ENCODE results near the gene RNGTT. TPM values are rescaled to one million over a fixed set of nuclear protein-coding genes. Genes with fewer than 3 reads are reported as not detected.
"Not testable (repeated sequence)": the region's sequence is repeated elsewhere in the genome, so short reads cannot be mapped to it uniquely, and the experiment has no call there.

Gene RNGTT
- total RNA-seq, 2 donors from 2014 or later: 18.1 to 18.2 TPM

GRCh38 chr6:88953550-88954386 lies 9.7 kb downstream of the RNGTT start:
- Mint-ChIP-seq H3K9me3 (peaks cover 3 to 10% of the 10 kb centered on the region in 2 donors), H3K27ac (no peak overlapping the region), H3K27me3 (ENCODE audit: low read depth) (no peaks in the 10 kb centered on the region), H3K4me1 (ENCODE audit: low read depth) (peaks cover 25% of the 10 kb centered on the region), H3K36me3 (ENCODE audit: insufficient read depth in 2 of 2) (peaks cover 12 to 28% of the 10 kb centered on the region in 2 donors), H3K4me3 (no peak overlapping the region)
- ATAC-seq (replicated peaks in 1 of 2) (no peak), DNase-seq (no peak)

DNA sequence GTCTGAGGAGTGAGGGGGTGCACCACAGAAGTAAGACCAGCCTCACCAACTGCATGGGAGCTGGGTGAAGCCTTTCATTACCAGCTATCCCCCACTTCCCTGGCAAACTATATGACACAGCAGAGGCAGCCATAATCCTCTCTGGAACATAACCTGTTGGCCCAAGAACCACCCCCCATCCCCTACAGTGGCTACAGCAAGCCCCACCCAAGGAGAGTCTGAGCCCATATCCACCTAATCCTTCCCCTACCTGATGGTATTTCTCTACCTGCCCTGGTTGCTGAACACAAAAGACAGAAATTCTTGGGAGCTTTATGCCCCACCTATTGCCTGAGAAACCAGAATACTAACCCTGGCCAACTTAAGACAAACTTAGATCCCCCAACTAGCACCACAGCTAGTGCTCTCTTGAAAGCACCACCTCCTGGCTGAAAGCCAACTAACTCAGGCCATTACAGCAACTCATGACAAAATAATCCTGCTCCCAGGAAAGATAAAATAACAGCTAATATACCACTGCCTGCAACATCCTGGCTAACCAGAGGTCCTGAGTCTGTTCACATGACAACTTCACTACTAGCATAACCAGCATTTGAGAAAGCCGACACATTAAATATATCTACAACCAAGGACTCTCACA lies 11.2 kb downstream of the RNGTT start:
- Mint-ChIP-seq H3K4me1 (ENCODE audit: low read depth) (peaks cover 17% of the 10 kb centered on the region), H3K27ac (no peak overlapping the region)

DNA sequence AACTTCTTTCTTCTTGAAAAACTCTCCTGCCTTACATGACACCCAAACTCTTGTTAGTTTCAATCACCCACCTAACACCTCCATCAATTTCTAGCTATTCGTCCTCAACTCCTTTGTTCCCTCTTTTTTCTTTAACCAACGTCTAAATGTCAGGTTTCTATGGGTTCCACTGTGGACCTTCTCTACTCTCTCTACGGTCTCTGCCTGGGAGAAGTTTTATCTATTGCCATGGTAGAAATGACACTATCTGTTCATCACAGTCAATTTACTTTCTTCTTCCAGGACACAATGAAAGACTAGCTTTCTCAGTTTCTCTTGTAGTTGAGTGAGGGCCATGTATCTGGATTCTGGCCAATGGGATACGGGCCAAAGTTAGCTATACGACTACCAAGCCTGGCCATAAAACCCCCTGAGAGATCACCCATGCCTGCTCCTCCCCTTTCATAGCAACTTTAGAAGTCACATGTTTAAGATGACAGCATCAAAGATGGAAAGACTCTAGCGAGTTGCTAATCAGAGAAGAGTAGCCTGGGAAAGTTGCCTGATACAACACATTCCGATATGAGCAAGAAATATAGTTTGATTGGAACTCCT lies 17.9 kb downstream of the RNGTT start:
- Mint-ChIP-seq H3K36me3 (ENCODE audit: insufficient read depth in 2 of 2) (peaks cover under 1 to 3% of the 10 kb centered on the region in 2 donors), H3K9me3 (no peaks in the 10 kb centered on the region), H3K4me3 (no peak overlapping the region), H3K4me1 (ENCODE audit: low read depth) (no peaks in the 10 kb centered on the region), H3K27me3 (ENCODE audit: low read depth) (no peaks in the 10 kb centered on the region), H3K27ac (no peak overlapping the region)
- ATAC-seq (replicated peaks in 1 of 2): no peak
- DNase-seq: no peak

More for the DNA sequence above, 11.2 kb downstream of the RNGTT start:
- H3K27me3 Mint-ChIP-seq (ENCODE audit: low read depth): no peaks in the 10 kb centered on the region
- no peak overlapping the region for H3K4me3 Mint-ChIP-seq
- ATAC-seq (replicated peaks in 1 of 2) (no peak), DNase-seq (no peak)
- H3K36me3 Mint-ChIP-seq (ENCODE audit: insufficient read depth in 2 of 2): peaks cover 12 to 26% of the 10 kb centered on the region in 2 donors
- peaks cover 3 to 10% of the 10 kb centered on the region in 2 donors for H3K9me3 Mint-ChIP-seq

GRCh38 chr6:88933521-88933920 lies 29.9 kb downstream of the RNGTT start:
- Mint-ChIP-seq H3K27ac (no peak overlapping the region), H3K36me3 (ENCODE audit: insufficient read depth in 2 of 2) (peaks cover 30 to 46% of the 10 kb centered on the region in 2 donors), H3K4me1 (ENCODE audit: low read depth) (no peaks in the 10 kb centered on the region), H3K9me3 (peaks cover 5 to 13% of the 10 kb centered on the region in 2 donors), H3K27me3 (ENCODE audit: low read depth) (no peaks in the 10 kb centered on the region), H3K4me3 (no peak overlapping the region)
- DNase-seq (no peak), ATAC-seq (replicated peaks in 1 of 2) (no peak)

DNA sequence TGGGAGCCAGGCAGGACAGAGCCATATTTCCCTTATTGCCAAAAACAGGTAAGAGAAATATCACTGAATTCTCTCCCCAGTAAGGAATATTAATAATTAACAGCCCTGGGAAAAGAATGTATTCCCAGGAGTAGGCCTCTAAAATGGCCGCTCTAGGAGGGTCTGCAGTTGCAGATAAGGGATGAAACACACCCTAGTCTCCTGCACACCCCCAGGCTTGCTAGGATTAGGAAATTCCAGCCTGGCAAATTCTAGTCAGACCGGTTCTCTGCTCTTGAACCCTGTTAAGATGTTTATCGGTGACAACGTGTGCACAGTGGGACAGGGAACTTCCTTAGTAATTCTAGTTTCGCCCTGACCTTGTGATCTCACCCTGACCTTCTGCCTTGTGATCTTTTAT lies 31.4 kb downstream of the RNGTT start:
- peaks cover 22 to 41% of the 10 kb centered on the region in 2 donors for H3K36me3 Mint-ChIP-seq (ENCODE audit: insufficient read depth in 2 of 2)

DNA sequence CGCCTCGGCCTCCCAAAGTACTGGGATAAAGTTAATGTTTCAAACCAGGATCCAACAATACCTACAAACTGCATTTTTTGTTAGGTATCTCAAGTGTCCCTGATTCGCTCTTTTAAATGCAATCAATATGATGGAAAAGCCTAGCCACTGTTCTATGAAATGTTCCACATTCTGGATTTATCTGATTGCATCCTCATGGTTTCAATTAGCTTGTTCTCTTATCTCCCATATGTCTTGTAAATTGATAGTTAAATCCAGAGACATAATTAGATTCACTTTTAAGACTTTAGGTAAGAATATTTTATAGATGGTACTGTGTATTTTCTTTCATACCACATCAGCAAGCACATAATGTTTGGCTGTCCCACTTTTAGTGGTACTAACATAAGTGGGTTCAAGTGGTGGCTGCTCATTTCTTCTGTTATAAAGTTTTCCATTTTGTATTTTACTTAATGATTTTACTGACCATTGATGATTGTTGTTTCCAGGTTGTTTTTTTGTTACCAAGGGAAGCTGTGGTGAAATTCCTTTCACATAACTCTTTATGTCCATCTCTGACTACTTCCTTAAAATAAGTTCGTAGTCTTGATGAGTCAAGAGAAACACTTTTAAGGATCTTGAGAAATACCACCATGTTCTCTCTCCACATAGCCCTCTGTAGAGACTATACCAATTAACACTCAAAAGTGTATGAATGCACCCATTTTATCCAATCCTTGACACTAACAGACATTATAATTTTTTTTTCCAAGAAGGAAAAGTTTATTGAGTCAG lies 40.5 kb downstream of the RNGTT start:
- H3K9me3 Mint-ChIP-seq: no peaks in the 10 kb centered on the region

More for the DNA sequence above, 31.4 kb downstream of the RNGTT start:
- ATAC-seq (replicated peaks in 1 of 2); H3K4me1 Mint-ChIP-seq (ENCODE audit: low read depth); H3K27ac Mint-ChIP-seq; H3K27me3 Mint-ChIP-seq (ENCODE audit: low read depth); H3K9me3 Mint-ChIP-seq; H3K4me3 Mint-ChIP-seq; DNase-seq: not testable (repeated sequence)

GRCh38 chr6:88921734-88922133 lies 41.7 kb downstream of the RNGTT start:
- no peak for ATAC-seq (replicated peaks in 1 of 2)
- Mint-ChIP-seq H3K4me3 (no peak overlapping the region), H3K9me3 (no peaks in the 10 kb centered on the region), H3K27me3 (ENCODE audit: low read depth) (no peaks in the 10 kb centered on the region), H3K36me3 (ENCODE audit: insufficient read depth in 2 of 2) (peaks cover 0 to 11% of the 10 kb centered on the region in 2 donors), H3K4me1 (ENCODE audit: low read depth) (peaks cover 15% of the 10 kb centered on the region), H3K27ac (no peak overlapping the region)
- no peak for DNase-seq

More for the DNA sequence above, 40.5 kb downstream of the RNGTT start:
- no peaks in the 10 kb centered on the region for H3K27me3 Mint-ChIP-seq (ENCODE audit: low read depth)
- peaks cover 0 to 13% of the 10 kb centered on the region in 2 donors for H3K36me3 Mint-ChIP-seq (ENCODE audit: insufficient read depth in 2 of 2)
- H3K4me3 Mint-ChIP-seq: no peak overlapping the region
- ATAC-seq (replicated peaks in 1 of 2) (no peak), DNase-seq (no peak)
- H3K27ac Mint-ChIP-seq: no peak overlapping the region
- peaks cover 5% of the 10 kb centered on the region for H3K4me1 Mint-ChIP-seq (ENCODE audit: low read depth)

DNA sequence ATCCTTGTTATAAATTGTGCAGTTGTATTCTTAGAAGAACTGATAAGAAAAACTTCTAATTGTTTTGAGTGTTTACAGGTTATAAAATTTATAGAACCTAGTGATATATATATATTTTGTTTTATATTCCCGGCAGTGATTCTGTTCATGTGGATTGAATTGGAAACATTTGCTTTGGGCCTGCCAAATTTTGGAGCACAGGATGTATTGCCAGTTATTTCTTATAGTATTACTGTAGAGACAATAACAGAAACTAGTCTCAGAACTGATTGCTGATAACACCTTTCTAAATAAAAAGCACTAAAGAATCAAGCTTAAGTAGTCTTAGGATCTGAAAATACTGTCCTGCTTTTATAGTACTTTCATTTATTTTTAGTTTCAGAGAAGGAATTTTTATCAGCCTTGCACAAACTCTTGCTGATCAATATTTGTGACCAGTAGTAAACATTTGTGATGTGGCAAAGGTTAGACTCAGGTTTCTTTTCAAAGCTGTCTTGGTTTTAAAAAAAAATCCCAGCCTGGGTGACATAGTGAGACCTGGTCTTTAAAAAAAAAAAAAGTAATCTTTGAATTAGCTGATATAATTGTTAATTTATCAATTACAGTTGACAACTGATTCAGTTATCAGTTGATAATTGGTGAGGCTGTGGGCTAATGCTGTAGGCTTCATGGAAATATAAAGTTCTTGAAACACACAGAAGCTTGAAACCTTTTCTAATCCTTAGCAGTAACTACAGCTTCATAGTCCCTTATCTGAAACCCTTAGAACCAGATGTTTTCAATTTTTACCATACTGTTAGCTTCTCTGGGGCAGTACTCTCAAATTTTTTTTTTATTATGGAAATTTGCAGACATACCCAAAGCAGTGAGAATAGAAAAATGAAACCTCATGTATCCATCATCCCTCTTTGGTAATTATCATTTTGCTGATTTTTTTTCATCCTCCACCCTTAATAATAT lies 42.4 kb downstream of the RNGTT start:
- H3K27ac Mint-ChIP-seq: no peak overlapping the region
- ATAC-seq (replicated peaks in 1 of 2): no peak
- H3K4me3 Mint-ChIP-seq: no peak overlapping the region
- DNase-seq: no peak
- peaks cover 17% of the 10 kb centered on the region for H3K4me1 Mint-ChIP-seq (ENCODE audit: low read depth)
- no peaks in the 10 kb centered on the region for H3K27me3 Mint-ChIP-seq (ENCODE audit: low read depth)
- peaks cover 0 to 9% of the 10 kb centered on the region in 2 donors for H3K36me3 Mint-ChIP-seq (ENCODE audit: insufficient read depth in 2 of 2)
- H3K9me3 Mint-ChIP-seq: no peaks in the 10 kb centered on the region

- ATAC-seq (replicated peaks in 1 of 2): no peak
- Mint-ChIP-seq H3K4me1 (ENCODE audit: low read depth) (peaks cover 17% of the 10 kb centered on the region), H3K27me3 (ENCODE audit: low read depth) (no peaks in the 10 kb centered on the region), H3K27ac (no peak overlapping the region), H3K4me3 (no peak overlapping the region), H3K9me3 (peaks cover 0 to 3% of the 10 kb centered on the region in 2 donors), H3K36me3 (ENCODE audit: insufficient read depth in 2 of 2) (peaks cover 3 to 14% of the 10 kb centered on the region in 2 donors)
- DNase-seq: no peak
Observed at GRCh38 chr6:88920088-88920487, 43.3 kb downstream of the RNGTT start.

GRCh38 chr6:88919032-88919431 lies 44.4 kb downstream of the RNGTT start:
- H3K27ac Mint-ChIP-seq: no peak overlapping the region
- H3K4me1 Mint-ChIP-seq (ENCODE audit: low read depth): peaks cover 23% of the 10 kb centered on the region
- DNase-seq: no peak
- peaks cover 4 to 20% of the 10 kb centered on the region in 2 donors for H3K36me3 Mint-ChIP-seq (ENCODE audit: insufficient read depth in 2 of 2)
- peaks cover 2 to 3% of the 10 kb centered on the region in 2 donors for H3K9me3 Mint-ChIP-seq
- ATAC-seq (replicated peaks in 1 of 2): no peak
- H3K4me3 Mint-ChIP-seq: no peak overlapping the region
- H3K27me3 Mint-ChIP-seq (ENCODE audit: low read depth): no peaks in the 10 kb centered on the region

GRCh38 chr6:88916615-88917208 lies 46.7 kb downstream of the RNGTT start:
- peak overlapping the region; percentile 14 for H3K27ac Mint-ChIP-seq
- ATAC-seq (replicated peaks in 1 of 2): no peak
- peaks cover 2 to 5% of the 10 kb centered on the region in 2 donors for H3K9me3 Mint-ChIP-seq
- peaks cover 4 to 13% of the 10 kb centered on the region in 2 donors for H3K36me3 Mint-ChIP-seq (ENCODE audit: insufficient read depth in 2 of 2)
- DNase-seq: no peak
- H3K27me3 Mint-ChIP-seq (ENCODE audit: low read depth): no peaks in the 10 kb centered on the region
- H3K4me3 Mint-ChIP-seq: no peak overlapping the region
- H3K4me1 Mint-ChIP-seq (ENCODE audit: low read depth): peaks cover 29% of the 10 kb centered on the region

Data from activated T-cell treated with anti-CD3 and anti-CD28 coated beads, Interleukin-2, amount 50 U/mL, for 72 hours (primary cell).